GM12891 (cell line): ENCODE results near the gene SIPA1L3.

Source experiments
- PAX5 ChIP-seq: IDR thresholded peaks from 2 replicates; pipeline ENCODE4 v1.6.1; 2011; ENCODE audit warnings: low read length, moderate library complexity, mild to moderate bottlenecking; ENCODE audit not compliant: insufficient read depth, severe bottlenecking
- POLR2A ChIP-seq: IDR thresholded peaks from 2 replicates; pipeline ENCODE4 v1.6.1; 2011; ENCODE audit warnings: low read depth, low read length, control low read depth
- POLR2AphosphoS5 ChIP-seq: IDR thresholded peaks from 2 replicates; pipeline ENCODE4 v1.6.1; 2011; ENCODE audit warnings: low read depth, low read length, control low read depth
- TAF1 ChIP-seq: IDR thresholded peaks from 2 replicates; pipeline ENCODE4 v1.6.1; 2011; ENCODE audit warnings: low read depth, low read length, control low read depth

GRCh38 chr19:38015216-38015615, 108.2 kb downstream of the SIPA1L3 start:
- no peak for TF ChIP-seq POLR2A
- no peak for TF ChIP-seq PAX5
- no peak for TF ChIP-seq POLR2AphosphoS5
- TF ChIP-seq TAF1 = no peak
